ENCODE measurements around the gene MSRB2.

MSRB2 gene

GRCh38 chr10:23157239-23157681 is 61.9 kb downstream of the MSRB2 start:
- FAIRE-seq (no peak), DNase-seq (ENCODE audit: insufficient read length, low spot score) (no peak)

DNA sequence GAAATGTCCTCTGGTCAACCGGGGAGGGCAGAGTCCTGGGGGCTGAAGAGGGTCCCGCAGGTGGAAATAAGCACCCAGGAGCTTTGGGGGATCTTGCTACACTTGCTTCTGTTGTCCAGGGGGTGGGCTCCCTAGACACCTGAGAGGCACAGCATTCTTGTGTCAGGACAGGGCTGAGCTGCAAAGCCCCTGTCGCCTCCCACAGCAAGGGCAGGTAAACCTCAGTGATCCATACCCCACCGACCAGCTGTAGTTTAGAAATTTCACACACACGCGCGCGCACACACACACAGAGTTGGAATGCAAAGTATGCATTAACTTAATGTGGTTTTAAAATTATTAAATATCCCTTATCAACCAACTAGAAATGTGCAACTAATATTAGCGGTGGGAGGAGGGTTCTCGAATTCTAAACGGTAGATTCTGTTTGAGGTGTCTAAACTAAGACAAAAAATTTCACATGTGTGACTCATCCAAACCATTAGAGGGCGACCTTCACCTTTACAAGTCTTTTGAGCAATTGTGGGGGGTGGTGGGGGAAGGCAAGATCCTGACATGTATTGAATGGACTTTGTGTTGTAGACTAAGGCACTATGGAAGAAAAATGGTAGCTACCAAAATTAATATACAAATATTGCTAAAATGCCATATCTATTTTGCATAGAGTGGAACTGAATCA is 62.5 kb downstream of the MSRB2 start:
- DNase-seq (ENCODE audit: insufficient read length, low spot score) (peak; percentile 33), FAIRE-seq (no peak)

GRCh38 chr10:23158370-23158769 is 63.0 kb downstream of the MSRB2 start:
- FAIRE-seq (no peak), DNase-seq (ENCODE audit: insufficient read length, low spot score) (peak; percentile 60)

GRCh38 chr10:23171232-23171876 is 76.0 kb downstream of the MSRB2 start:
- FAIRE-seq (no peak), DNase-seq (ENCODE audit: insufficient read length, low spot score) (peak; percentile 28)
